Fibroblast of skin of left biceps (primary cell): ENCODE measurements around the gene NUCKS1.

ENCODE experiments used
- DNase-seq, 2 experiments: peaks; one replicate each; pipeline ENCODE4 v3.0.0-alpha.2; 2013; ENCODE audit warnings: low read depth in 2 of 2

NUCKS1 gene

DNA sequence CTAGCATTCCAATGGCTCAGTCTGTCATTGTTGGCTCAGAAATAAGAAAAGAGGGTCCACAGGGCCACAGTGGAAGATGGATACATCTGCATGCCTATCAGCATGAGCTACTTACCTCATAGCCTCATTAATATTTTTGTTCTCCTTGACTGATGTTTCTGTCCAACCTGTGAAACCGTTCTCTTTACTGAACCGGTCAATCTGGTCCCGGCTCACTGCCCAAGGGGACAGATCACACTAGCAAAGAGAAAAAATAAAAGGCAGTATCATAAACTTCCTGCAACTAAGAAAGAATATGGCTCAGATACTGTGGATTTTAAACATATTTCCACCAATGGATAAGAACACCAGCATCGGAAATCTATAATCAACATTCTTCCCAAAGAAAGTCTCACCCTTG lies 20.6 kb upstream of the NUCKS1 start:
- DNase-seq = no peak

DNA sequence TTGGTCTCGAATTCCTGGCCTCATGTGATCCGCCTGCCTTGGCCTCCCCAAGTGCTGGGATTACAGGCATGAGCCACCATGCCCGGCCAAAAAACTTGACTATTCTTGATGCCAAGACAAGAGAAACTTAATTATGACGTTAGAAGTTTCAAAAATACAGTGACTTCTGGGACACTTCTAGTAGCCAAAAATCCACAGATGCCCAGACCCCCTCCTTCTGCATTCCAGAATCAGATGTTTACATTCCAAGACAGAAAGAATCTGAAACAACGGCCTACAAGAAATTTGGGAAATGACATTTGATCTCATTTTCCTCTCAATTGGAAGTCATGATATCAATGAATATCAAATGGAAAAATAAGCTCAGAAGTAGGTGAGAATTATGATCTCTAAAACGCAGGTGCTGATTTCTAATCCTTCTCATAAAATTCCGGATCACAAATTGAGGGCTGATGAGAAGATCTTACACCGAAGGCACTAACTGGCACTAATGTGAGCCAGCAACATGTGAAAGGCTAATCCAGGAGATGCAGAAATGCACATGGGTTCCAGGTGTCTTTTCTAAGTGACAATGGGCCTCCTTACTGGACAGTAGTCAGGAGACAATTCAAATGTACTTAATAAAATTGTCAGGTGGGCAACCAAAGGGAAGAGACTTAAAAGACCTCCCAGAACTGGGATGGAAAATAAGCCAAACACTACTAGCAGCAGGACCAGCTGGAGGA lies 19.8 kb upstream of the NUCKS1 start:
- DNase-seq = peak in 1 of 2 experiments; percentile 10

DNA sequence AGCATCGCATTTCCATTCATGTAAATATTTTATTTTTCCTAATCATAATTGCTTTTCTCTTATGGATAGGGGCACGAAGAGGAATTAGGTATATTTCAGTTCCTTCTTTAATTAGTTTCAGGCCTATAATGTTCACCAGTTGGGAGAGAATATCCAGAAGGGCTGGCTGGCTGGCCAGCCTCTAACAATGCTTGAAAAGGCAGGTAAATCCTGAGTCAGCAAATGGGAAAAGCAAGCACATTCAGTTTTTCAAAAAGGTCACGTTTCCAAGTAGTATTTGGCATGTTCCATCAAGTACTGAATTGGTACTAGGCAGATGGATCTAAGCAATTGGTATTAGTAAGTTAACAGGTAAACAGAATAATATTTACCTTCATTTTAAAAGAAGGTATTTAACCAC lies 17.3 kb upstream of the NUCKS1 start:
- no peak for DNase-seq

DNA sequence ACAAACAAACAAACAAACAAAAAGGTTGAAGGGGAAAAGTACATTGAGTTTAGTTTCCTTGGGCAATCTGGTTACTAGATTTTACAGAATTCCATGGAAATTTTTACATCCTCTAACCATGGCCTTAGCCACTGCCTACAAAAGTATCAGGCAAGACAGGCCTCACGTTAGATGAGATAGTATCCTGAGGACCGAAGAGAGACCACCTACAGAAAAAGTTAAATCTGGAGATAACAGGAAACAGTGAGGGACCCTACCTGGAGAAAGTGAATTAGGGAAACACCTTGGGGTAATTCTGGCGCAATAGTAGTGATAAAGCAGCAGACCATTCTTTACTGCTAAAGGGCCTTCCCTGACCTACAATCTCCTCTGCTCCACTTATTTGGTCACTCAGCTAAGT lies 16.6 kb upstream of the NUCKS1 start:
- DNase-seq = no peak

DNA sequence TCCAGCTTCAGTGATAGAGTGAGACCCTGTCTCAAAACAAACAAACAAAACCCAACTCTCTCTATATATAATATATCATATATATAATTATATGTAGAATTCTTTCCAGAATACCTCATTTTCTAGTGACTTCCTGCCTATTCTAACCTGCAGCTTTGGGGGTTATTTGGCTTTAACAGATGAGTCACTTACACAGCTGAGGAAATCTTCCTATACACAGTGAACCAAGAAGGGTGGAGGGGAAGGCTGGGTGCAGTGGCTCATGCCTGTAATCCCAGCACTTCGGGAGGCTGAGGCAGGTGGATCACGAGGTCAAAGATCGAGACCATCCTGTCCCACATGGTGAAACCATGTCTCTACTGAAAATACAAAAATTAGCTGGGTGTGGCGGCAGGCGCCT lies 16.1 kb upstream of the NUCKS1 start:
- DNase-seq = peak in 1 of 2 experiments; percentile 3

DNA sequence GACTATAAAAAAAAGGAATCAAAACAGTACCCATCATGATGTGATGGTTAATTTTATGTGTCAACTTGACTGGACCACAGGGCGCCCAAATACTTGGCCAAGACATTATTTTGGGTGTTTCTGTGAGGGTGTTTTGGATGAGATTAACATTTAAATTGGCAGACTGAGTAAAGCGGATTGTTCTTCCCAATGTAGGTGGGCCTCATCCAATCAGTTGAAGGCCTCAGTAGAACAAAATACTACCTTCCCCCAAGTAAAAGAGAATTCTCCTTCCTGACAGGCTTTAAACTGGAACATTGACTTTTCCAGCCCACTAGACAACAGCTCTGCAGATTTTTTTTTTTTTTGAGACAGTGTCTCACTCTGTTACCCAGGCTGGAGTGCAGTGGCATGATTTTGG lies 14.6 kb upstream of the NUCKS1 start:
- DNase-seq = no peak

DNA sequence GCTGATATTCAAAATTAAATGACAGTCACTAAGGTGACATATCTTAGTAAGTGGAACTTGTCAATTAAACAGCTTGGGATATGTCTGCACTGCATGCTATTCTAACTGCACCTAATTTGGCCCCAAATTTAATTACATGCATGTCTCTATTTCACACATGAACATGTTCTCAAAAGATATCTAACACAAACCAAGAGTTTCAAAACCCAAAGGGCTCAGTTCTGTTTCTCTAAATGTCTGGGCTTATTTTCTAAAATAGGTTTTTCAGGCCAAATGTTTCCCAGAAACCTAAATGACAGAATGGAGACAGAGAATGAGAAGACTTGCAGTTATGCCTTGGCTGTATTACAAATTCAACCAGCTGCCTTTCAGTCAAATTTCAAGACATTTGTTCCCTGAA lies 14.0 kb upstream of the NUCKS1 start:
- DNase-seq = no peak

DNA sequence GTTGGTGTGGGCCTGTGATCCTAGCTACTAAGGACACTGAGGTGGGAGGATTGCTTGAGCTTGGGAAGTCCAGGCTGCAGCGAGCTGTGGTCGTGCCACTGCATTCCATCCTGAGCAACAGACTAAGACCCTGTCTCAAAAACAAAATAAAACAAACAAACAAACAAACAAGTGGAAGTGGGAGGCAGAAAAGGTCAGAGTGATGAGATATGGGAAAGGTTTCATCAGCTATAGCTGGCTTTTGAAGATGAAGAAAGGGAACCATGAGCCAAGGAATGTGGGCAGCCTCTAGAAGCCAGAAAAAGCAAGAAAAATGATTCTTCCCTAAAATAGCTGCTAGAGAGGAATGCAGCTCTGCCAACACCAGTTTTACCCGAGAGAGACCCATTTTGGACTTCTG lies 10.6 kb upstream of the NUCKS1 start:
- no peak for DNase-seq

DNA sequence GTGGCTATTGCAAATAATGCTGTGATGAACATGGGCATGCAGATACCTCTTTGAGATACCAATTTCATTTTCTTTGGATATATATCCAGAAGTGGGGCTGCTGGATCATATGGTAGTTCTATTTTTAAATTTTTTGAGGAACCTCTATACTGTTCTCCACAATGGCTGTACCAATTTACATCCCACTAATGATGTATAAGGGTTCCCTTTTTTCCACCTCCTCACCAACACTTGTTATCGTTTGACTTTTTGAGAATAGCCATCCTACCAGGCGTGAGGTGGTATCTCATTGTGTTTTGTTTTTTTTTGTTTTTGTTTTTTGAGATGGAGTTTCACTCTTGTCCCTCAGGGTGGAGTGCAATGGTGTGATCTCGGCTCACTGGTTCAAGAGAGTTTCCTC lies 6.6 kb upstream of the NUCKS1 start:
- no peak for DNase-seq

DNA sequence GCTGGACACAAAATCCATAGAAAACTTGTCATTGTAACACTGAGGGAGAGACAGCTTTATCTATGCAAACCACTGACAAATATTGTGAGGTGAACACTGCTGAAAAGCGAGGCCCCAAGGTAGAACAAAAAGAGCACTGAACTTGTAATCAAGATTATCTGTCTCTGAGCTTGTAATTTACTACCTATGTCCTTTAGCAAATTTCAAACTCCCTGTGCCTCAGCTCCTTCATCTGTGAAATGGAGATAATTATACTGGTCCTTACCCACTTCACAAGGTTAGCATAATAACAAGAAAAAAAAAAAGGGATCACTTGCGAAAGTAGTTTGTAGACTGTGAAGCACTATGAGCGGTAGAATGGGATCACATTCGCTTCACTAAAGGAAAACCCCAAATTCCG lies 4.9 kb upstream of the NUCKS1 start:
- DNase-seq = no peak

DNA sequence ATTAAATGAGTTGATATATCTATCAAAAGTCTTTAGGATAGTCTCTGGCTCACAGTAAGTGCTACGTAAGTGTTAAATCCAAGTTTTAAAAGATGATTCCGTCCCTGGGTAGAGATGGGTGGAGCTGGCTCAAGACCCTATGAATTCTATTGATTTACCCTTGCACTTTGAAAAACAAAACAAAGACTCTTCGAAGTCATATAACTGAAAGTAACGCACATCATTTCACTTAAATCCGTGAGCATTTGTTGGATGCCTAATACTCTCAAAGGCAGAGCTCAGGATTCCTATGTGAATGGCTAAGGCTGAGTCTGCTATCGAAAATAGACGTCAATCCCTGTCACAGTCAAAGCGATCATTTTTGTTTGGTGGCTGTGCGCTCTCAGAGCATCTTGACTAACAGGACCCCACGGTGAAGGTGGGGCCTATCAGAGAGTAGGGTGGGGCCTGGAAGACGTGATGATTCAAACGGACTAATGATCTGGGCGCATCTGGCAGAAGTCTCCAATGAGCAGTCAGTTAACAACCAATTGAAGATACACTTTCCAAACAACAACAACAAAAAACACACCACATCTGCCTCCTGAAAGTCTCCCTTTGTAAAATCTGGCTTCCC lies 1.2 kb upstream of the NUCKS1 start:
- DNase-seq = no peak

DNA sequence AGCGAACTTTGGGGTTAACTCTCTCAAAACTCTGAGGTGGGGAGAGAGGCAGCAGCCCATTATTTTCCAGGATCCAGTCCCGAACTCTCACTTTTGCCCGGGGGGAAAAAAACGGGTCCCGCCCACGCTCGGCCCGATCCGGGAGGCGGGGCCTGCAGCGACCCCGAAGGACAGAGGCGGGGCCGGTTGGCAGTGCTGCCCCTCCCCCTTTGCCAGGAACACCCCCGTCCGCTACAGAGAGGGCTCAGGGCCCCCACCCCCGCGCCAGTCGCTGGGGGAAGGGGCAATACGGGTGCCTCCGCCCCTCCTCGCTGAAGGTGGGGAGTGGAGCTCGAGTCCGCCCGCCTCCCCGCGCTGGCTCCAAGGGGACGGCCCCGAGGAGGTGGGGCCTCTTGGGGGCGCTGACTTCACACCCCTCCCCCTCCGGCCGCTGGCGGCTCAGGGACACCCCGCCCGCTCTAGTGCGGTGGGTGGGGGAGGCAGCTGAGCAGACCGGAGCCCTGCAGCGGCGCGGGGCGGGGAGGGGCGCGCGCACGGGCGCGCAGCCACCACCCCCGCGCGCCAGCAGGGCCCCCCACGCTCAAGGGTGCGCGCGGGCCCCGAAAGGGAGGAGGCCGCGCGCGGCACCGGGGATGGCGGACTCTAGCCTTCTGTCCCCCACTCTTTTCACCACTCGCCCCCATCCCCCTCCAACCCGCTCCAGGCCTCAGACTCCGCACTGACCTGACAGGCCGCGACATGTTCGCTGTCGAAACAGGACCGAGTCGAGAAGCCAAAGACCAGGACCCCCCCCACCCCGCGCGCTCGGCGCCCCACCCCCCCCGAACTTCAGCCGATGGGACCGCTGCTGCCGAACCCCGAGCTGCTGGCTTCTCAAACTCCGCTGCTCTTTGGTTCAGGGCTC lies 496 bp downstream of the NUCKS1 start:
- DNase-seq = peak; percentile 92 to 93

DNA sequence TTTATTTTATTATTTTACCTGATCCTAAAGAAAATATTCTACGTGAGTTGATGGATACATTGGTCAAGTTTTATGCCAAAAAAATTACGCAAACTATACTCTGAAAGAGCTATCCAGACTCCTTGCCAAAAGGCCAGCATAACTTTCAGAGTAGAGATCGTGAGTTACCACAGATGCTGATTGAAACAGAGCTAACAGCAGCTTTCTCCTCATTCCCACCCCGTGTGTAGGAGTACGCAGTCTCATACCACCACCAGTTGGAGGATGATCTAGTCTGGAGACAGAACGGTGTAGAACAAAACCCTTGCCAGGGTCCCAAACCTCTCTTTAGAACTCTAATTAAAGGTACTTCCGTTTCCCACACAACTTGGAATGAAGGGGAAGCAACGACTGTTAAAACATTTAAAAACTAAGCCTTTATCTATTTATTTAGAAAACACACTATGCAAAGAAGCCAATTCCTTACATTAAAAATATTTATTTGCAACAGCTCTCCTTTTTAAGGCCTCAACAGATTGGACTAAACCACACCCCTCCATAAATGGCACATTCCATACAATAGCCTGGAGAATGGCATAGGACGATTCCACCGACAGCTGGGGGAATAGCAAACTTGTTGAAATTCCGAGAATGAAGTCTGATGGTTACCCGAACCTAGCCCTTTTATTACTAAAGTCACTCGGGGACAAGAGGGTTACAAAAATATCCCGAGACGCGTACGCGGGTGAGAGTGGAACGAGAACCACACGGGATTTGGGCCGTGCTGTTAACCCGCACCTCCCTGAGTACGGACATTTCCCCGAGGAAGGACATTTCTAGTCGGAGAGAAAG lies 1.4 kb downstream of the NUCKS1 start:
- DNase-seq = peak; percentile 55 to 65

DNA sequence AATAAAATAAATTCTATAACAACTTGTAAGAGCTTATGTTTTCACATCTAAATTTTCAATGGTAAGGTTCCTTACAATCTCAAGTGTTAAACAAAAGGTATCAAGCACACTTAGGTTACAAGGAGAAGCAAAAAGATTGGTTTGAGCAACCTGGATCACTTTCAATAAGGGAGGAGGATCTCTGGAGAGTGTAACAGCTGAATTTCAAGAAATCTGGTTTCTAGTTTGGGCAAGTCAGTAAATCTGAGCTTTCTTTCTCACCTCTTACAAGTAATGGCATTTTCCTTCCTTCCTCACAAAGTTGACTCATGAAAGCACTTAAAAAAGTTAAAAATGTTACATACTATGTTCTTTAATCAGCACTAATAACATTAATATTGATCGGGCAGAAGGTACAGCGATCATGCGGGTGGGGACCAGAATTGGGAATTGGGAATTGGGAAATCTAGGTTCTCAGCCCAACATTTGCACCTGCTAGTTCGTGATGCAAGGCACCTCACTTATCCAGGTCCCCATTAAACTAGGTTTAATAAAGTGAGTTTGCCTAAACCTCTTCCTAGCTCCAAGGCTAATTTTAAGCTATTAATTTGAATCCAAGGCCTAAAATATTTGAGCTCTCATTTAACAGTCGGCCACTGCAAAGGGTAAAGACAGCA lies 3.1 kb downstream of the NUCKS1 start:
- DNase-seq = no peak

DNA sequence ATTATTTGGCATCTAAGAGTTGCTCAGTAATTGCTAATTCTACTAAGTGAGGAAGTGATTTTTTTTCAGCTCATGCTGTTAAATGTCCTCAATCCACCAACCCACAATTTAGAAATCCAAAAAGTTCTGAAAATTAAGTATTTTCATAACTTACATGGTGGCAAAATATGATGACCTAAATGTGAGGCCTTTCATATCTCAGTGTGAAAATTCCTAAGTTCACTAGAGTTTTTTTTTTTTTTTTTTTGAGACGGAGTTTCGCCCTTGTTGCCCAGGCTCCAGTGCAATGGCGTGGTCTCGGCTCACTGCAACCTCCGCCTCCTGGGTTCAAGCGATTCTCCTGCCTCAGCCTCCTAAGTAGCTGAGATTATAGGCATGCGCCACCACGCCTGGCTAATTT lies 5.6 kb downstream of the NUCKS1 start:
- no peak for DNase-seq

DNA sequence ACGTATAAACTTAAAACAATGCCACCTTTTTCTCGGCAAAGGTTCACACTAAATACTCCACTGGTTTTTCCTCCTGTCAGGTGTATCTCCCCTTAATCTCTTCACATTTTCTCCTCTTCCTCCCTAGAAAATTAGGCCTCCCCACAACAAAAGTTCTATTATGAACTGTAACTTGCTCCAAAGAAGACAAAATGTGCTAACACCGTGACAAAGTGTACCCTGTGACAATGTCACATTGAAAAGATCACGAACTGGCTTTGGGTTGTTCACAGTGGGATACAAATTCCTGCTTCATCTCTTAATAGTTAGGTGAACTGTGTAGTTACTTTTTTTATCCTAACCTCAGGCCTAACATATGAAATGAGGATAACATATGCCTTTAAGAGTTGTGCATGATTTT lies 6.0 kb downstream of the NUCKS1 start:
- DNase-seq = no peak

DNA sequence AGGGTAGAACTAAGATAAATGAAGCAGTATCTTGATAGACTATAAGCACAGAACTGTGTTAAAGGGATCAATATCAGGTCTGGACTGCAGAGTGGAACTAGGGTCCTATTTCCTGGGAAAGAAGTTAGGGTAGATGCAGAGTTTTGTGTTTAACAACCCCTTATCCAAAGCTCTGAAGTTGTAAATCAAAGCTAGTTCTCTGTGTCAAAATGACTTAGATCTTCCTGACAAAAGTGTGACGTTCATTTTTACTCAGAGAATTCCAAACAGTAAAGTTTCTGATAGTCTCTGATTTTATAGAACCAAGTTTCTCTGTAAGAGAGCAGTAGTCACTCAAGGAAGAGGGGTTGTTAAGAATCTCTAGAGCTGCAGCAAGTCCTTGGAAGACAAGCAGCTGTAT lies 8.3 kb downstream of the NUCKS1 start:
- no peak for DNase-seq

DNA sequence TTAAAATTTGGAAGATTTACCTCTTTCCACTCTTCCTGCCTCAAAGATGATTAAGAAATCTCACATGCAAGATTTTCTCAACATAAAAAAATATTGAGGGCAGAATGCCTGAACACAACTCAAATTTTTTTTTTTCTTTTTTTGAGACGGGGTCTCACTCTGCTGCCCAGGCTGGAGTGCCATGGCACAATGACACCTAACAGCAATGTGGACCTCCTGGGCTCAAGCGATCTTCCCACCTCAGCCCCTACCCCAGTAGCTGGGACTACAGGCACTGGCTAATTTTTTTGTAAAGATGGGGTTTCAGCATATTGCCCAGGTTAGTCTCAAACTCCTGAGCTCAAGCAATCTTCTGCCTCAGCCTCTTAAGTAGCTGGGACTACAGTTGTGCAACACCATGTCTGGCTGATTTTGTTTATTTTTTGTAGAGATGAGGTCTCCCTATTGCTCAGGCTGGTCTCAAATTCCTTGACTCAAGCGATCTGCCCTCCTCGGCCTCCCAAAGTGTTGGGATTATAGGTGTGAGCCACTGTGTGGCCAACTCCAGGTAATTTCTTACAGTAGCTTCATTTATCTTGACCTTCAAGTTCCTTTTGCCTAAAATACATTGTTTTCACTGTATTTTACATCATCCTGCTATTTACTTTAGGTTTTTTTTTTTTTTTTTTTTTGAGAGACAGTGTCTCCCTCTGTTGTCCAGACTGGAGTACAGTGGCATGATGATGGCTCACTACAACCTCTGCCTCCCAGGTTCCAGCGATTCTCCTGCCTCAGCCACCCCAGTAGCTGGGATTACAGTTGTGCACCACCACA lies 10.4 kb downstream of the NUCKS1 start:
- no peak for DNase-seq

DNA sequence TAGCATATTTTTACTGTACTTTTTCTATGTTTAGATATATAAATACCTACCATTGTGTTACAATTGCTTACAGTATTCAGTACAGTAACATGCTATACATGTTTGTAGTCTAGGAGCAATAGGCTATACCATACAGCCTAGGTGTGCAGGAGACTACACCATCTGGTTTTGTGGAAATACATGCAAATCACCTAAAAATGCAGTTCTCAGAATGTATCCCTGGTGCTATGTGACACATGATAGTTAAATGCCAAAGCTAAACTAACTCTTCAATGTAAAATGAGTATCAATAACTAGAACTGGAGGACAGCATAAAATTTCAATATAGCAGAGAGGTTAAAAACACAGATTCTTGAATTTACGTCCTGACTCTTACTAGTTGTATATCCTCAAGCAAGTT lies 14.8 kb downstream of the NUCKS1 start:
- DNase-seq = no peak

DNA sequence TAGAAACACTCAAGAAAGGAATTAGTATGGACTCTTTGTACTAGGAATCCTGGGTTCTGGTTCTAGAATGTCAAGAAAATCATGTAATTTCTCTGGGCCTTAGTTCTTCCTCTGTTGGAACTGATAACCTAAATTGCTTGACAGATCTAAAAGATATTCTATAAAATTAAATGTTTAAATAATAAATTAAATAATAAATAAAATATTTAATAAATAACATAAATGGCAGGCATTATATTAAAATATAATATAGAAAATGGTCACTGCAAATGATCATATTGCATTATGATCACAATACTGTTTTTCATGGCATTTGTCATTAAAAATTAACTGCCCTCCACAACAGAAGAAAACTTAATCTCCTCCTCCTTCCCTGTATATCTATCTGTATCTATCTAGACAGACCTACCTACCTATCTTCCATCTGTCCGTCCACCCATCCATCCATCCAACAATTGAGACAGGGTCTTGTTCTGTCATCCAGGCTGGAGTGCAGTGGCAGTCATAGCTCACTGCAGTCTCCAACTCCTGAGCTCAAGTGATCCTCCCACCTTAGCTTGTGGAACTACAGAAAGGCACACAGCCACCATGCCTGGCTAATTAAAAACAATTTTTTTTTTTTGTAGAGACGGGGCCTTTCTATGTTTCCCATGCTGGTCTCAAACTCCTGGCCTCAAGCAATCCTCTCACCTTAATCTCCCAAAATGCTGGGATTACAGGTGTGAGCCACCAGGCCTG lies 16.4 kb downstream of the NUCKS1 start:
- DNase-seq = no peak
